HepG2 (cell line): ENCODE results near the gene BMPR2. TPM values are rescaled to one million over a fixed set of nuclear protein-coding genes. Genes with fewer than 3 reads are reported as not detected.

Experiments used
- BRD4 ChIP-seq: sonication (generic); formaldehyde crosslinking; IDR thresholded peaks from 2 replicates; pipeline ENCODE4 v1.4.0; 2020; ENCODE audit warnings: missing genetic modification reagents
- CENPX ChIP-seq: sonication (generic); formaldehyde crosslinking; IDR thresholded peaks from 2 replicates; pipeline ENCODE4 v1.9.0; 2021; ENCODE audit warnings: mild to moderate bottlenecking, missing genetic modification reagents, moderate library complexity
- CHCHD3 ChIP-seq: sonication (generic); formaldehyde crosslinking; IDR thresholded peaks from 2 replicates; pipeline ENCODE4 v1.8.0; 2022; ENCODE audit warnings: mild to moderate bottlenecking, missing genetic modification reagents, moderate library complexity
- IKZF5 ChIP-seq: IDR thresholded peaks from 2 replicates; pipeline ENCODE4 v1.6.1; 2018; ENCODE audit warnings: missing genetic modification reagents, mild to moderate bottlenecking, missing compliant biosample characterization
- KAT8 ChIP-seq: IDR thresholded peaks from 2 replicates; pipeline ENCODE4 v1.6.1; 2016; ENCODE audit warnings: missing genetic modification reagents, missing compliant biosample characterization
- KDM5B ChIP-seq: sonication (generic); formaldehyde crosslinking; IDR thresholded peaks from 2 replicates; pipeline ENCODE4 v1.4.0; 2020; ENCODE audit warnings: missing genetic modification reagents, mild to moderate bottlenecking, borderline replicate concordance
- RBM22 ChIP-seq: fragments of 200-400 bp; formaldehyde crosslinking; optimal IDR thresholded peaks from 2 replicates; pipeline ENCODE3; 2017; ENCODE audit warnings: mild to moderate bottlenecking, low read length, moderate library complexity
- RELA ChIP-seq: sonication (generic); formaldehyde crosslinking; IDR thresholded peaks from 2 replicates; pipeline ENCODE4 v1.4.0; 2020; ENCODE audit warnings: missing genetic modification reagents
- SIX4 ChIP-seq: sonication (generic); formaldehyde crosslinking; IDR thresholded peaks from 2 replicates; pipeline ENCODE4 v1.4.0; 2020; ENCODE audit warnings: missing genetic modification reagents
- XBP1 ChIP-seq: sonication (generic); formaldehyde crosslinking; IDR thresholded peaks from 2 replicates; pipeline ENCODE4 v1.5.0; 2020; ENCODE audit warnings: missing genetic modification reagents
- ZBTB1 ChIP-seq: sonication (generic); formaldehyde crosslinking; IDR thresholded peaks from 2 replicates; pipeline ENCODE4 v1.4.0; 2020; ENCODE audit warnings: missing genetic modification reagents, borderline replicate concordance
- ZNF205 ChIP-seq: IDR thresholded peaks from 2 replicates; pipeline ENCODE4 v1.6.1; 2018; ENCODE audit warnings: missing biosample characterization, missing genetic modification reagents
- ZNF549 ChIP-seq: sonication (generic); formaldehyde crosslinking; IDR thresholded peaks from 2 replicates; pipeline ENCODE4 v1.5.0; 2020; ENCODE audit warnings: missing genetic modification reagents
- ZNF616 ChIP-seq: sonication (generic); formaldehyde crosslinking; IDR thresholded peaks from 2 replicates; pipeline ENCODE4 v1.5.0; 2020; ENCODE audit warnings: low read depth, mild to moderate bottlenecking, missing genetic modification reagents
- ZNF674 ChIP-seq: sonication (generic); formaldehyde crosslinking; IDR thresholded peaks from 2 replicates; pipeline ENCODE4 v1.5.0; 2020; ENCODE audit warnings: low read depth, mild to moderate bottlenecking, missing genetic modification reagents
- ZNF773 ChIP-seq: sonication (generic); formaldehyde crosslinking; IDR thresholded peaks from 2 replicates; pipeline ENCODE4 v1.4.0; 2020; ENCODE audit warnings: missing genetic modification reagents, borderline replicate concordance
- ZSCAN25 ChIP-seq: sonication (generic); formaldehyde crosslinking; IDR thresholded peaks from 2 replicates; pipeline ENCODE4 v1.8.0; 2022; ENCODE audit warnings: mild to moderate bottlenecking, missing genetic modification reagents
- polyA plus RNA-seq, 8 experiments: library from polyadenylated mRNA; depleted of rRNA in 3 of 8; stranded (reverse) in 7 of 8; unstranded in 1 of 8; fragments of >200 nt; fragmentation: Illumina TruSeq in 4 of 8; extraction: Trizol in 4 of 8; gene quantifications; 2 replicates each; pipeline versions ENCODE4 v1.2.1 to v1.2.3, GENCODE V29; 2011 to 2016; ENCODE audit warnings: low read depth in 4 of 8, missing spikeins in 1 of 8, mixed read lengths in 1 of 8; ENCODE audit not compliant: insufficient read depth in 1 of 8
- total RNA-seq, 5 experiments: library from RNA; depleted of rRNA; stranded (reverse); fragments of >200 nt; fragmentation: Illumina TruSeq; extraction: Trizol; gene quantifications; 2 replicates each; pipeline ENCODE4 v1.2.3, GENCODE V29; 2016; ENCODE audit warnings: low read depth in 1 of 5
- TF ChIP-seq, protein P1 (sequence below), 2 experiments: sonication (generic) in 1 of 2; formaldehyde crosslinking in 1 of 2; IDR thresholded peaks; 2 replicates each; pipeline versions ENCODE4 v1.4.0 to v1.6.1; 2018 to 2020; ENCODE audit warnings: missing genetic modification reagents in 2 of 2, borderline replicate concordance in 1 of 2, low read depth in 1 of 2, mild to moderate bottlenecking in 1 of 2, missing biosample characterization in 1 of 2
- TF ChIP-seq, protein P2 (sequence below): IDR thresholded peaks from 2 replicates; pipeline ENCODE4 v1.6.1; 2016; ENCODE audit warnings: low read depth, control low read depth
- TF ChIP-seq, protein P3 (sequence below): sonication (generic); formaldehyde crosslinking; IDR thresholded peaks from 2 replicates; pipeline ENCODE4 v1.5.0; 2020; ENCODE audit warnings: missing genetic modification reagents
- TF ChIP-seq, protein P4 (sequence below): sonication (generic); formaldehyde crosslinking; IDR thresholded peaks from 2 replicates; pipeline ENCODE4 v1.4.0; 2020; ENCODE audit warnings: mild to moderate bottlenecking, missing genetic modification reagents

The BMPR2 gene
- total and polyA plus RNA-seq, 2 of the 13 experiments (the other 11 are each of a cell fraction or from before 2014, with no cell fraction given) = 5.5 to 10.3 TPM

DNA sequence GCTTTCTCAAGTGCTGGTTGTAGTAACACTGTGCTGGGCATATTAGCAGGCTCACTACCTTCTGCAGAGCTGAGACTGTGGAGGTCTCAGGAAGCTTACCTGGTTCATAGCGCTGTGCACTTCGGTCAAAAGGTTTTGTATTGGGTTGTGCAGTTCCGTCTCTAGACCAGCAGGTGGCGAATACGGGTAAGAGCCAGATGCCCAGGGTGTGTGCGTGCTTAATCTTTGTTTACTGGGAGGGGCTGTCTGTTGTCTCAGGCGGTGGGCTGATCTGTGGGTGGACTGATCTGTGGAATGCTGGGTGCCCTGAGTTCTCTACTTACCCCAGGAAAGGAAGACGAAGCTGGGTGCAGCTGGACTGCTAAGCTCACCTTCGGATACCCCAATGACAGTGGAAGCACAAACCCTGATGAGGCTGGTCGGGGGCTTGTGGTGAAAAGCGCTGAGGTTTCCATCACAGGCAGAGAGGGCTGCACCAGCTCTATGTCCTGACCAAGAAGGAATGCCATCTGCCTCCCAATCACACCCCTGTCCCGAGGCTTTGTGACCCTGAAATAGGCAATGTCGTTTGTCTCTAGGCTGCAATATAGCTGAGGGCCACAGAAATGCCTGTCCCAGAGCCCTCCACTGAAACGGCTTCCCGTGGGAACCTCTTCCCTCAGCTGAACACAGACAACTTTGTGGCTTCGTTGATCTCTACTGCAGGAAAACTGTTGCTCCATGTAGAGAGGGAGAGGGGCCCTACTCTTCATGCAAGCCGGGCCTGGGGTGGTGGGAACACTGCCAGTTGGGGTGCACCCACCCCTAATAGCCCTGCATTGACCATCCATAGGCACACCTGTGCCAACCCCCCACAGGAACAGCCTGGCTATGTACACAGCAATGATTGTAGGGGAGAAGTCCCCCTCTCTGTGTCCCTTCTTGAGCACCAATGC lies 212.8 kb downstream of the BMPR2 start (continued):
- peak; percentile 65; the same call in 1 of the 2 replicates for TF ChIP-seq IKZF5 (CRISPR knock-in tag)
- TF ChIP-seq RBM22 = no peak
- TF ChIP-seq CHCHD3 (CRISPR knock-in tag) = no peak
- no peak for TF ChIP-seq SIX4
- 0 out of 2 replicates have a peak, but pooled peaks have one; percentile 73 for TF ChIP-seq ZNF549 (CRISPR knock-in tag)
- TF ChIP-seq BRD4 (CRISPR knock-in tag) = no peak
- TF ChIP-seq, protein P1, sequence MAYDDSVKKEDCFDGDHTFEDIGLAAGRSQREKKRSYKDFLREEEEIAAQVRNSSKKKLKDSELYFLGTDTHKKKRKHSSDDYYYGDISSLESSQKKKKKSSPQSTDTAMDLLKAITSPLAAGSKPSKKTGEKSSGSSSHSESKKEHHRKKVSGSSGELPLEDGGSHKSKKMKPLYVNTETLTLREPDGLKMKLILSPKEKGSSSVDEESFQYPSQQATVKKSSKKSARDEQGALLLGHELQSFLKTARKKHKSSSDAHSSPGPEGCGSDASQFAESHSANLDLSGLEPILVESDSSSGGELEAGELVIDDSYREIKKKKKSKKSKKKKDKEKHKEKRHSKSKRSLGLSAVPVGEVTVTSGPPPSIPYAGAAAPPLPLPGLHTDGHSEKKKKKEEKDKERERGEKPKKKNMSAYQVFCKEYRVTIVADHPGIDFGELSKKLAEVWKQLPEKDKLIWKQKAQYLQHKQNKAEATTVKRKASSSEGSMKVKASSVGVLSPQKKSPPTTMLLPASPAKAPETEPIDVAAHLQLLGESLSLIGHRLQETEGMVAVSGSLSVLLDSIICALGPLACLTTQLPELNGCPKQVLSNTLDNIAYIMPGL (CRISPR knock-in tag; IDR thresholded peaks at IDR 0.05; ENCODE audit: borderline replicate concordance in 1 of 2, low read depth in 1 of 2) = peak; percentile 84 to 96
- TF ChIP-seq ZNF773 (CRISPR knock-in tag) = no peak
- TF ChIP-seq, protein P2, sequence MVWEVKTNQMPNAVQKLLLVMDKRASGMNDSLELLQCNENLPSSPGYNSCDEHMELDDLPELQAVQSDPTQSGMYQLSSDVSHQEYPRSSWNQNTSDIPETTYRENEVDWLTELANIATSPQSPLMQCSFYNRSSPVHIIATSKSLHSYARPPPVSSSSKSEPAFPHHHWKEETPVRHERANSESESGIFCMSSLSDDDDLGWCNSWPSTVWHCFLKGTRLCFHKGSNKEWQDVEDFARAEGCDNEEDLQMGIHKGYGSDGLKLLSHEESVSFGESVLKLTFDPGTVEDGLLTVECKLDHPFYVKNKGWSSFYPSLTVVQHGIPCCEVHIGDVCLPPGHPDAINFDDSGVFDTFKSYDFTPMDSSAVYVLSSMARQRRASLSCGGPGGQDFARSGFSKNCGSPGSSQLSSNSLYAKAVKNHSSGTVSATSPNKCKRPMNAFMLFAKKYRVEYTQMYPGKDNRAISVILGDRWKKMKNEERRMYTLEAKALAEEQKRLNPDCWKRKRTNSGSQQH (CRISPR knock-in tag) = peak; percentile 69; the same call in 1 of the 2 replicates
- TF ChIP-seq, protein P3, sequence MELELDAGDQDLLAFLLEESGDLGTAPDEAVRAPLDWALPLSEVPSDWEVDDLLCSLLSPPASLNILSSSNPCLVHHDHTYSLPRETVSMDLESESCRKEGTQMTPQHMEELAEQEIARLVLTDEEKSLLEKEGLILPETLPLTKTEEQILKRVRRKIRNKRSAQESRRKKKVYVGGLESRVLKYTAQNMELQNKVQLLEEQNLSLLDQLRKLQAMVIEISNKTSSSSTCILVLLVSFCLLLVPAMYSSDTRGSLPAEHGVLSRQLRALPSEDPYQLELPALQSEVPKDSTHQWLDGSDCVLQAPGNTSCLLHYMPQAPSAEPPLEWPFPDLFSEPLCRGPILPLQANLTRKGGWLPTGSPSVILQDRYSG (CRISPR knock-in tag) = no peak
- TF ChIP-seq ZNF205 (CRISPR knock-in tag) = peak; percentile 55; the same call in 1 of the 2 replicates
- TF ChIP-seq ZBTB1 (CRISPR knock-in tag) = no peak
- TF ChIP-seq RELA (CRISPR knock-in tag) = no peak
- TF ChIP-seq CENPX (CRISPR knock-in tag) = no peak
- TF ChIP-seq KDM5B (CRISPR knock-in tag) = peak; percentile 37; the same call in 1 of the 2 replicates
- no peak for TF ChIP-seq ZNF674 (CRISPR knock-in tag)
- TF ChIP-seq ZNF616 = 0 out of 2 replicates have a peak, but pooled peaks have one; percentile 61
- TF ChIP-seq, protein P4, sequence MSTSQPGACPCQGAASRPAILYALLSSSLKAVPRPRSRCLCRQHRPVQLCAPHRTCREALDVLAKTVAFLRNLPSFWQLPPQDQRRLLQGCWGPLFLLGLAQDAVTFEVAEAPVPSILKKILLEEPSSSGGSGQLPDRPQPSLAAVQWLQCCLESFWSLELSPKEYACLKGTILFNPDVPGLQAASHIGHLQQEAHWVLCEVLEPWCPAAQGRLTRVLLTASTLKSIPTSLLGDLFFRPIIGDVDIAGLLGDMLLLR (CRISPR knock-in tag) = no peak
- TF ChIP-seq ZSCAN25 (CRISPR knock-in tag) = peak; percentile 85
- TF ChIP-seq XBP1 = no peak
- TF ChIP-seq KAT8 = peak; percentile 73; the same call in 1 of the 2 replicates
